DND-41 (cell line): ENCODE measurements around the gene ZNF490.

ENCODE experiments used
- ATAC-seq: fragments of 200-7000 bp; cut with Tn5 transposase; 3 replicates; pipeline ENCODE4 v1.9.1; 2021; ENCODE audit warnings: low read depth; ENCODE audit not compliant: insufficient read depth
- DNase-seq: peaks from one replicate; pipeline ENCODE4 v3.0.0-alpha.2; 2020
- H2AFZ ChIP-seq: 2 replicates; pipeline ENCODE4 v1.6.0; 2012; ENCODE audit warnings: low read depth, low read length
- H3K27ac ChIP-seq: 2 replicates; pipeline ENCODE4 v1.5.1; 2012; ENCODE audit warnings: low read length, inconsistent platforms
- H3K27me3 ChIP-seq: fragments of 200-600 bp; sonication (generic); 2 replicates; pipeline ENCODE4 v1.6.0; 2012; ENCODE audit warnings: low read length, mild to moderate bottlenecking, inconsistent platforms; ENCODE audit not compliant: insufficient read depth, poor library complexity
- H3K36me3 ChIP-seq: 2 replicates; pipeline ENCODE4 v1.5.1; 2012; ENCODE audit warnings: low read length, inconsistent platforms; ENCODE audit not compliant: insufficient read depth
- H3K4me1 ChIP-seq: 2 replicates; pipeline ENCODE4 v1.5.1; 2012; ENCODE audit warnings: mild to moderate bottlenecking, low read length; ENCODE audit not compliant: insufficient read depth
- H3K4me2 ChIP-seq: 2 replicates; pipeline ENCODE4 v1.6.0; 2012; ENCODE audit warnings: mild to moderate bottlenecking, moderate library complexity, low read length, inconsistent platforms; ENCODE audit not compliant: insufficient read depth
- H3K4me3 ChIP-seq, 2 experiments: fragments of 200-600 bp in 1 of 2; shearing (Covaris generic) in 1 of 2; 2 replicates each; pipeline ENCODE4 v1.5.1; 2012 to 2016; ENCODE audit warnings: inconsistent platforms in 2 of 2, low read length in 2 of 2, mild to moderate bottlenecking in 2 of 2, low read depth in 1 of 2, moderate library complexity in 1 of 2
- H3K79me2 ChIP-seq: 2 replicates; pipeline ENCODE4 v1.6.0; 2012; ENCODE audit warnings: low read length, inconsistent platforms; ENCODE audit not compliant: insufficient read depth
- H3K9ac ChIP-seq: 2 replicates; pipeline ENCODE4 v1.6.0; 2012; ENCODE audit warnings: low read depth, mild to moderate bottlenecking, inconsistent platforms, low read length, moderate library complexity
- H3K9me3 ChIP-seq: 2 replicates; pipeline ENCODE4 v1.5.1; 2012; ENCODE audit warnings: low read length, moderate library complexity, mild to moderate bottlenecking, inconsistent platforms; ENCODE audit not compliant: insufficient read depth, severe bottlenecking
- H4K20me1 ChIP-seq: 2 replicates; pipeline ENCODE4 v1.6.0; 2012; ENCODE audit warnings: low read length; ENCODE audit not compliant: insufficient read depth
- EZH2 ChIP-seq: IDR thresholded peaks from 3 replicates; pipeline ENCODE4 v1.6.1; 2012; ENCODE audit warnings: borderline replicate concordance, low read depth, mild to moderate bottlenecking, moderate library complexity, low read length, inconsistent platforms; ENCODE audit not compliant: severe bottlenecking
- TF ChIP-seq, protein P1 (sequence below): IDR thresholded peaks from 2 replicates; pipeline ENCODE4 v1.5.1; 2012; ENCODE audit warnings: borderline replicate concordance, low read length, moderate library complexity, mild to moderate bottlenecking; ENCODE audit not compliant: poor library complexity, severe bottlenecking; ENCODE audit errors: extremely low read depth

ZNF490 gene

GRCh38 chr19:12610540-12611360 lies at the start of gene ZNF490, which contains the start of gene ZNF791:
ZNF490 (minus strand) TSS chr19:12610813; CDS start chr19:12610680, 133 bp downstream.
ZNF791 (plus strand) TSS chr19:12610920; CDS start chr19:12611080, 160 bp downstream.
- DNase-seq, result peak; percentile 99
- no peaks in the 10 kb centered on the region for H3K27me3 ChIP-seq
- TF ChIP-seq, protein P1, sequence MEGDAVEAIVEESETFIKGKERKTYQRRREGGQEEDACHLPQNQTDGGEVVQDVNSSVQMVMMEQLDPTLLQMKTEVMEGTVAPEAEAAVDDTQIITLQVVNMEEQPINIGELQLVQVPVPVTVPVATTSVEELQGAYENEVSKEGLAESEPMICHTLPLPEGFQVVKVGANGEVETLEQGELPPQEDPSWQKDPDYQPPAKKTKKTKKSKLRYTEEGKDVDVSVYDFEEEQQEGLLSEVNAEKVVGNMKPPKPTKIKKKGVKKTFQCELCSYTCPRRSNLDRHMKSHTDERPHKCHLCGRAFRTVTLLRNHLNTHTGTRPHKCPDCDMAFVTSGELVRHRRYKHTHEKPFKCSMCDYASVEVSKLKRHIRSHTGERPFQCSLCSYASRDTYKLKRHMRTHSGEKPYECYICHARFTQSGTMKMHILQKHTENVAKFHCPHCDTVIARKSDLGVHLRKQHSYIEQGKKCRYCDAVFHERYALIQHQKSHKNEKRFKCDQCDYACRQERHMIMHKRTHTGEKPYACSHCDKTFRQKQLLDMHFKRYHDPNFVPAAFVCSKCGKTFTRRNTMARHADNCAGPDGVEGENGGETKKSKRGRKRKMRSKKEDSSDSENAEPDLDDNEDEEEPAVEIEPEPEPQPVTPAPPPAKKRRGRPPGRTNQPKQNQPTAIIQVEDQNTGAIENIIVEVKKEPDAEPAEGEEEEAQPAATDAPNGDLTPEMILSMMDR, result peak; percentile 19
- TF ChIP-seq EZH2, result no peak
- peak within 1 kb of the TSS; percentile 88 for H2AFZ ChIP-seq
- H3K79me2 ChIP-seq, result peaks cover 73% of the 10 kb centered on the region
- H3K9me3 ChIP-seq, result no peaks in the 10 kb centered on the region
- peaks cover 24% of the 10 kb centered on the region for H4K20me1 ChIP-seq
- peak; percentile 94 for ATAC-seq
- H3K4me2 ChIP-seq, result peak within 1 kb of the TSS; percentile 82
- H3K4me1 ChIP-seq, result peaks cover 47% of the 10 kb centered on the region
- peaks cover 26% of the 10 kb centered on the region for H3K36me3 ChIP-seq
- peak within 1 kb of the TSS; percentile 74 to 84 for H3K4me3 ChIP-seq
- H3K9ac ChIP-seq, result peak within 1 kb of the TSS; percentile 86
- peak within 1 kb of the TSS; percentile 80 for H3K27ac ChIP-seq

- Histone ChIP-seq H3K27ac (no peak overlapping the region), H4K20me1 (no peaks in the 10 kb centered on the region; the same call in 1 of the 2 replicates), H3K27me3 (no peaks in the 10 kb centered on the region), H2AFZ (no peak overlapping the region), H3K9ac (no peak overlapping the region), H3K79me2 (no peaks in the 10 kb centered on the region), H3K36me3 (peaks cover 54% of the 10 kb centered on the region), H3K4me3 (no peak overlapping the region), H3K4me2 (no peak overlapping the region), H3K4me1 (no peaks in the 10 kb centered on the region), H3K9me3 (no peaks in the 10 kb centered on the region)
- no peak for DNase-seq
- TF ChIP-seq, protein P1, result no peak
- TF ChIP-seq EZH2, result no peak
- ATAC-seq, result no peak
These were observed 47.4 kb upstream of the ZNF490 start for GRCh38 chr19:12657966-12658365.

DNA sequence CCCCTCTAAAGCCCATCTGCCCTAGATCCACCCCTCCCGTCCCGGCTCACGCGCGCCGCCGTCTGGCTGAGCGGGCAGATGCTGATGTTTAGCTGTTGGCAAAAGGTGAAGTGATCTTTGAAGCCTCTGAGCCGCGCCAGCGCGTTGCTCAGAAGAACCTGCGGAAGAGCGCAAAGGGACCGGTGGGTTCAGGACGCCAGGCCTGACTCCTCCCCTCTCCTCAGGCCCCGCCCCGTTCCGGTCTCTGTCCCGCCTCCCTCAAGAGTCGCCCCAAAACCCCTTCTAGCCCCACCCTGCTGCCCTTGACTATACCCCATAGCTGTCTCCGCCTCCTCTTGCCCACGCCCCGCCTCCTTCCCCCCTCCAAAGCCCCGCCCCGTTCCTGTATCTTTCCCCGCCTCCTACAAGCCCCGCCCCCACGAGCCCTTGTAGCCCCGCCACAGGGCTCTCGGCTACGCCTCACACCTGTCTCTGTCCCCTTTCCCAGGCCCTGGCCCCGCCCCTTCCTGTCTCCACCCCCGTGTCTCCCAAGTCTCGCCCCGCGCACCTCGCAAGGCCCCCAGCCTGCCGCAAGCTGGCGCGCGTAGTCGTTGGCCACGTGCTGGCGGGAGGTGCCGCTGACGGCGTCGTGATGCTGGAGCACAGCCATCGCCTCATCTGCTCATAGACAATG lies 46.4 kb upstream of the ZNF490 start:
- ATAC-seq, result peak; percentile 50; the same call in 2 of the 3 replicates
- Histone ChIP-seq H3K9me3 (no peaks in the 10 kb centered on the region), H3K27me3 (no peaks in the 10 kb centered on the region), H4K20me1 (no peaks in the 10 kb centered on the region; the same call in 1 of the 2 replicates), H3K4me1 (no peaks in the 10 kb centered on the region), H3K36me3 (peaks cover 49% of the 10 kb centered on the region), H2AFZ (no peak overlapping the region), H3K27ac (no peak overlapping the region), H3K4me2 (no peak overlapping the region), H3K79me2 (no peaks in the 10 kb centered on the region), H3K4me3 (no peak overlapping the region), H3K9ac (no peak overlapping the region)
- DNase-seq, result peak; percentile 43
- TF ChIP-seq, protein P1, result no peak
- TF ChIP-seq EZH2, result no peak
